ENCODE measurements around the gene CCDC169. TPM values are rescaled to one million over a fixed set of nuclear protein-coding genes. Genes with fewer than 3 reads are reported as not detected.

Gene CCDC169
- total RNA-seq, 1 donor from 2014 or later, result 0.55 TPM

Other genes starting within 250 kb of the CCDC169 start
- 4.5 TPM for gene DCLK1, start 166.4 kb downstream of the CCDC169 start, total RNA-seq
- gene SOHLH2, start 83.3 kb downstream of the CCDC169 start, total RNA-seq, result not detected
- gene SPART, start 48.6 kb upstream of the CCDC169 start, total RNA-seq, result 86.8 TPM
- gene CCNA1, start 134.7 kb upstream of the CCDC169 start, total RNA-seq, result 0.46 TPM

Measured in upper lobe of right lung (tissue), 1 donor.